Measurements from ENCODE around the gene PSME3.
"Not testable (repeated sequence)": the region's sequence is repeated elsewhere in the genome, so short reads cannot be mapped to it uniquely, and the experiment has no call there.

The PSME3 gene

GRCh38 chr17:42878123-42878880 lies 45.1 kb downstream of the PSME3 start:
- DNase-seq (ENCODE audit: low read depth): no peak

- DNase-seq (ENCODE audit: low read depth): no peak
Measured at GRCh38 chr17:42878924-42879595, 45.9 kb downstream of the PSME3 start.

GRCh38 chr17:42879596-42879985 lies 46.4 kb downstream of the PSME3 start:
- no peak for DNase-seq (ENCODE audit: low read depth)

- no peak for DNase-seq (ENCODE audit: low read depth)
Measured at GRCh38 chr17:42880776-42881310, 47.6 kb downstream of the PSME3 start.

- not testable (repeated sequence) for DNase-seq (ENCODE audit: low read depth)
Measured at GRCh38 chr17:42881706-42882105, 48.5 kb downstream of the PSME3 start.

GRCh38 chr17:42882166-42882565 lies 49.0 kb downstream of the PSME3 start:
- no peak for DNase-seq (ENCODE audit: low read depth)

- no peak for DNase-seq (ENCODE audit: low read depth)
Measured at GRCh38 chr17:42883802-42884558, 50.8 kb downstream of the PSME3 start.

GRCh38 chr17:42885806-42886205 lies 52.6 kb downstream of the PSME3 start:
- DNase-seq (ENCODE audit: low read depth): not testable (repeated sequence)

GRCh38 chr17:42886283-42887176 lies 53.3 kb downstream of the PSME3 start:
- no peak for DNase-seq (ENCODE audit: low read depth)

GRCh38 chr17:42889809-42890208 lies 56.6 kb downstream of the PSME3 start:
- DNase-seq (ENCODE audit: low read depth): no peak

- no peak for DNase-seq (ENCODE audit: low read depth)
Measured at GRCh38 chr17:42891539-42892152, 58.4 kb downstream of the PSME3 start.

- no peak for DNase-seq (ENCODE audit: low read depth)
Measured at GRCh38 chr17:42893359-42893758, 60.2 kb downstream of the PSME3 start.
